Ishikawa (cell line): Measurements from ENCODE around the gene F9.

Experiments
- CEBPB ChIP-seq: IDR thresholded peaks from 2 replicates; pipeline ENCODE4 v1.6.1; 2012
- CREB1 ChIP-seq: IDR thresholded peaks from 2 replicates; pipeline ENCODE4 v1.6.1; 2012; ENCODE audit warnings: low read depth
- EGR1 ChIP-seq: IDR thresholded peaks from 2 replicates; pipeline ENCODE4 v1.6.1; 2012
- EP300 ChIP-seq: IDR thresholded peaks from 2 replicates; pipeline ENCODE4 v1.6.1; 2012; ENCODE audit warnings: borderline replicate concordance
- FOXM1 ChIP-seq: IDR thresholded peaks from 2 replicates; pipeline ENCODE4 v1.6.1; 2012; ENCODE audit warnings: low read depth, borderline replicate concordance
- MAX ChIP-seq: IDR thresholded peaks from 2 replicates; pipeline ENCODE4 v1.6.1; 2012
- NFIC ChIP-seq: IDR thresholded peaks from 2 replicates; pipeline ENCODE4 v1.6.1; 2012
- RAD21 ChIP-seq: IDR thresholded peaks from 2 replicates; pipeline ENCODE4 v1.6.1; 2012; ENCODE audit warnings: low read depth
- TAF1 ChIP-seq: IDR thresholded peaks from 2 replicates; pipeline ENCODE4 v1.6.1; 2012; ENCODE audit warnings: low read depth, mild to moderate bottlenecking
- TCF12 ChIP-seq: IDR thresholded peaks from 2 replicates; pipeline ENCODE4 v1.6.1; 2012; ENCODE audit warnings: low read depth
- TEAD4 ChIP-seq: IDR thresholded peaks from 2 replicates; pipeline ENCODE4 v1.6.1; 2012
- USF1 ChIP-seq: IDR thresholded peaks from 2 replicates; pipeline ENCODE4 v1.6.1; 2012
- YY1 ChIP-seq: IDR thresholded peaks from 2 replicates; pipeline ENCODE4 v1.6.1; 2012; ENCODE audit warnings: low read depth
- ZBTB7A ChIP-seq: IDR thresholded peaks from 2 replicates; pipeline ENCODE4 v1.6.1; 2012; ENCODE audit warnings: low read depth
- TF ChIP-seq, protein P1 (sequence below): IDR thresholded peaks from 2 replicates; pipeline ENCODE4 v1.6.1; 2012; ENCODE audit warnings: low read depth, mild to moderate bottlenecking

The F9 gene

DNA sequence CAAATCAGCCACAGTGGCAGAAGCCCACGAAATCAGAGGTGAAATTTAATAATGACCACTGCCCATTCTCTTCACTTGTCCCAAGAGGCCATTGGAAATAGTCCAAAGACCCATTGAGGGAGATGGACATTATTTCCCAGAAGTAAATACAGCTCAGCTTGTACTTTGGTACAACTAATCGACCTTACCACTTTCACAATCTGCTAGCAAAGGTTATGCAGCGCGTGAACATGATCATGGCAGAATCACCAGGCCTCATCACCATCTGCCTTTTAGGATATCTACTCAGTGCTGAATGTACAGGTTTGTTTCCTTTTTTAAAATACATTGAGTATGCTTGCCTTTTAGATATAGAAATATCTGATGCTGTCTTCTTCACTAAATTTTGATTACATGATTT lies at the start of gene F9:
Gene F9 (plus strand): TSS at position 190 of the 400 bp plus-strand sequence. CDS start 26 bp downstream, at position 216.
- TF ChIP-seq TAF1 = no peak
- no peak for TF ChIP-seq ZBTB7A
- no peak for TF ChIP-seq USF1
- TF ChIP-seq TEAD4 = no peak
- TF ChIP-seq FOXM1 = no peak
- TF ChIP-seq, protein P1, sequence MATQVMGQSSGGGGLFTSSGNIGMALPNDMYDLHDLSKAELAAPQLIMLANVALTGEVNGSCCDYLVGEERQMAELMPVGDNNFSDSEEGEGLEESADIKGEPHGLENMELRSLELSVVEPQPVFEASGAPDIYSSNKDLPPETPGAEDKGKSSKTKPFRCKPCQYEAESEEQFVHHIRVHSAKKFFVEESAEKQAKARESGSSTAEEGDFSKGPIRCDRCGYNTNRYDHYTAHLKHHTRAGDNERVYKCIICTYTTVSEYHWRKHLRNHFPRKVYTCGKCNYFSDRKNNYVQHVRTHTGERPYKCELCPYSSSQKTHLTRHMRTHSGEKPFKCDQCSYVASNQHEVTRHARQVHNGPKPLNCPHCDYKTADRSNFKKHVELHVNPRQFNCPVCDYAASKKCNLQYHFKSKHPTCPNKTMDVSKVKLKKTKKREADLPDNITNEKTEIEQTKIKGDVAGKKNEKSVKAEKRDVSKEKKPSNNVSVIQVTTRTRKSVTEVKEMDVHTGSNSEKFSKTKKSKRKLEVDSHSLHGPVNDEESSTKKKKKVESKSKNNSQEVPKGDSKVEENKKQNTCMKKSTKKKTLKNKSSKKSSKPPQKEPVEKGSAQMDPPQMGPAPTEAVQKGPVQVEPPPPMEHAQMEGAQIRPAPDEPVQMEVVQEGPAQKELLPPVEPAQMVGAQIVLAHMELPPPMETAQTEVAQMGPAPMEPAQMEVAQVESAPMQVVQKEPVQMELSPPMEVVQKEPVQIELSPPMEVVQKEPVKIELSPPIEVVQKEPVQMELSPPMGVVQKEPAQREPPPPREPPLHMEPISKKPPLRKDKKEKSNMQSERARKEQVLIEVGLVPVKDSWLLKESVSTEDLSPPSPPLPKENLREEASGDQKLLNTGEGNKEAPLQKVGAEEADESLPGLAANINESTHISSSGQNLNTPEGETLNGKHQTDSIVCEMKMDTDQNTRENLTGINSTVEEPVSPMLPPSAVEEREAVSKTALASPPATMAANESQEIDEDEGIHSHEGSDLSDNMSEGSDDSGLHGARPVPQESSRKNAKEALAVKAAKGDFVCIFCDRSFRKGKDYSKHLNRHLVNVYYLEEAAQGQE = no peak
- no peak for TF ChIP-seq CREB1
- no peak for TF ChIP-seq TCF12
- no peak for TF ChIP-seq CEBPB
- TF ChIP-seq MAX = no peak
- no peak for TF ChIP-seq YY1
- no peak for TF ChIP-seq EP300

DNA sequence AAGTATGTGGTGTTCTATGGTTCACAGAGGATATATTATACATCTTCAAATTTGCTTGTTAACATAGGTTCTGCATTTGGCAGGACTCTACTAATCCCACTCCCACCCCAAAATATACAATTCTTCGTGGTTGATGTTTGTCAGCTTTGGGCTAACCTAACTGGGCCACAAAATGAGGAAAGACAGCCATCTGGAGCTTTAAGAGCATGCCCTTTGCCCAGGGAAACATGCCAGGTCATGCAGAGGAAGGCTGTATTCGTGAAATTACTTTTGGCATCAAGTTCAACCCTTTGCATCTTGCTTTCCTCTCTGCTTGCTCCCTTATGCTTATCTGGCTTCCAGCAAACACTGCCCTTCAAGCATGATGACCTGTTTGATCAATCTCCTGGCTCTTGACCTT lies 46.8 kb upstream of the F9 start:
- TF ChIP-seq TEAD4 = no peak
- no peak for TF ChIP-seq CEBPB
- no peak for TF ChIP-seq USF1
- TF ChIP-seq EGR1 = no peak
- TF ChIP-seq CREB1 = no peak
- no peak for TF ChIP-seq FOXM1
- TF ChIP-seq, protein P1 = no peak
- TF ChIP-seq TAF1 = no peak
- no peak for TF ChIP-seq YY1
- no peak for TF ChIP-seq ZBTB7A
- no peak for TF ChIP-seq RAD21
- TF ChIP-seq EP300 = no peak
- no peak for TF ChIP-seq NFIC
- no peak for TF ChIP-seq TCF12
- TF ChIP-seq MAX = no peak

DNA sequence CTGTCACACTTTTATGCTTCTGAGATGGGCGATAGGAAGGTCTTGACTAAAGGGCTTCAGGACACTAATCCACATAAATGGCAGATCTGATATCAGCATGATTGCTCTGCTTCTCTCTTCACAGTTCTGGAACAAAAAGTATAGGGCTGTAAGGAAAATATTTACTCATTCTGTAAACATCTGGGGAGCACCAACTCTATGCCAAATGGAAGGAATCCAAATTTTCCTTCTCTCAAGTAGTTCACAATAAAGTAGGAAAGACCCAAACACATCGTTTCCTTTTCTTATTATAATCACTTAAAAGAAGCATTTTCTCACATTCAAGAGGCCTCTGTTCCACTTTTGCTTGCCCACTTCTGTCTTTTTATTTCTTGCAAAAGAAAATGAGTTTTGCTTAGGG lies 45.9 kb upstream of the F9 start:
- TF ChIP-seq YY1 (no peak), TAF1 (no peak), EP300 (no peak), FOXM1 (no peak), CREB1 (no peak), RAD21 (no peak), NFIC (no peak), TCF12 (no peak), CEBPB (no peak), USF1 (no peak), EGR1 (no peak), TEAD4 (no peak), MAX (no peak), ZBTB7A (no peak)
- TF ChIP-seq, protein P1 = no peak

- TF ChIP-seq CREB1 (no peak), TCF12 (no peak), YY1 (no peak), MAX (no peak), TEAD4 (no peak), ZBTB7A (no peak), USF1 (no peak), NFIC (no peak), CEBPB (no peak), TAF1 (no peak), RAD21 (no peak), FOXM1 (no peak), EGR1 (no peak)
- TF ChIP-seq, protein P1 = no peak
Measured at GRCh38 chrX:139495324-139495723, 35.2 kb upstream of the F9 start.
